K562 (cell line): ENCODE results near the gene ARHGAP10. TPM values are rescaled to one million over a fixed set of nuclear protein-coding genes. Genes with fewer than 3 reads are reported as not detected.

ENCODE experiments used
- ATAC-seq: fragments of 200-7000 bp; cut with Tn5 transposase; 3 replicates; pipeline ENCODE4 v1.9.1; 2020; ENCODE audit warnings: moderate library complexity
- BruUV-seq: library from RNA; stranded (reverse); fragments of 400-500 nt; replicated peaks from 2 replicates; lab custom pipeline; 2021; lab: Mats Ljungman, UMichigan
- CTCF ChIA-PET: fragments of 300-600 bp; formaldehyde crosslinking; extraction: SDS; loops from one replicate; lab custom pipeline; 2021; ENCODE audit warnings: low intra/inter-chr PET ratio; lab: Yijun Ruan, JAX
- POLR2A ChIA-PET: fragments of 300-600, 350-650 bp; sonication (Branson Sonifier 250); formaldehyde crosslinking; extraction: SDS; loops from one replicate; lab custom pipeline; 2021; ENCODE audit warnings: antibody characterized with exemption, inconsistent platforms; lab: Yijun Ruan, JAX
- DNase-seq, 4 experiments: peaks; one replicate each; pipeline versions ENCODE4 v3.0.0 to v3.0.0-alpha.2; 2011 to 2018; ENCODE audit warnings: low spot score in 3 of 4, mixed read lengths in 3 of 4; ENCODE audit errors: extremely low read depth in 1 of 4
- FAIRE-seq: peaks from 2 replicates; lab custom pipeline; 2011; peaks lifted over from hg19 to GRCh38; lab: Jason Lieb, UNC
- H2AFZ ChIP-seq: 2 replicates; pipeline ENCODE4 v1.6.0; 2011; ENCODE audit warnings: low read depth, low read length, control low read depth, inconsistent platforms
- H3K27ac ChIP-seq: fragments of 200-600 bp; 3 replicates; pipeline ENCODE4 v1.8.0; 2011; ENCODE audit warnings: low read depth, mild to moderate bottlenecking, control low read depth, inconsistent platforms, low read length, moderate library complexity, mixed read lengths; ENCODE audit errors: extremely low read depth
- H3K27me3 ChIP-seq, 2 experiments: fragments of 300-600 bp in 1 of 2; 2 replicates in 1 of 2; 3 replicates in 1 of 2; pipeline versions ENCODE4 v1.6.0 to v1.8.0; 2011; ENCODE audit warnings: inconsistent platforms in 2 of 2, low read length in 2 of 2, mild to moderate bottlenecking in 1 of 2, mixed read lengths in 1 of 2, moderate library complexity in 1 of 2; ENCODE audit not compliant: control insufficient read depth in 2 of 2, insufficient read depth in 2 of 2
- H3K36me3 ChIP-seq: fragments of 300-600 bp; 3 replicates; pipeline ENCODE4 v1.8.0; 2011; ENCODE audit warnings: mild to moderate bottlenecking, low read length, inconsistent platforms; ENCODE audit not compliant: control insufficient read depth, insufficient read depth
- H3K4me1 ChIP-seq, 2 experiments: fragments of 200-600 bp in 1 of 2; replicated peaks in 1 of 2; 2 replicates in 1 of 2; 3 replicates in 1 of 2; pipeline versions ENCODE4 v1.5.1 to v1.8.0; 2011; ENCODE audit warnings: inconsistent platforms in 2 of 2, low read length in 2 of 2, mild to moderate bottlenecking in 1 of 2, mixed read lengths in 1 of 2, moderate library complexity in 1 of 2; ENCODE audit not compliant: control insufficient read depth in 2 of 2, insufficient read depth in 2 of 2
- H3K4me2 ChIP-seq: 2 replicates; pipeline ENCODE4 v1.6.1; 2011; ENCODE audit warnings: low read length, control low read depth, inconsistent platforms, mixed read lengths; ENCODE audit not compliant: insufficient read depth
- H3K4me3 ChIP-seq: fragments of 200-600 bp; sonication (generic), shearing (Covaris generic); 2 replicates; pipeline ENCODE4 v1.5.1; 2016; ENCODE audit warnings: control low read depth, inconsistent platforms
- H3K79me2 ChIP-seq: fragments of 200-600 bp; 3 replicates; pipeline ENCODE4 v1.8.0; 2011; ENCODE audit warnings: low read length, inconsistent platforms; ENCODE audit not compliant: control insufficient read depth, insufficient read depth
- H3K9ac ChIP-seq, 2 experiments: 2 replicates each; pipeline versions ENCODE4 v1.6.0 to v1.6.1; 2011; ENCODE audit warnings: low read depth in 2 of 2, low read length in 2 of 2, control low read depth in 1 of 2, inconsistent platforms in 1 of 2, mild to moderate bottlenecking in 1 of 2, mixed read lengths in 1 of 2; ENCODE audit not compliant: insufficient read depth in 1 of 2
- H3K9me1 ChIP-seq: one replicate; pipeline ENCODE4 v1.6.0; 2011; ENCODE audit warnings: inconsistent platforms, mild to moderate bottlenecking, low read length, moderate library complexity; ENCODE audit not compliant: control insufficient read depth, insufficient read depth
- H3K9me3 ChIP-seq: replicated peaks from 2 replicates; pipeline ENCODE4 v1.5.1; 2011; ENCODE audit warnings: low read depth, low read length, inconsistent platforms; ENCODE audit not compliant: control insufficient read depth, insufficient read depth
- H4K20me1 ChIP-seq: replicated peaks from 2 replicates; pipeline ENCODE4 v1.6.1; 2011; ENCODE audit warnings: low read length, inconsistent platforms, mixed read lengths; ENCODE audit not compliant: control insufficient read depth, insufficient read depth
- BCLAF1 ChIP-seq, 2 experiments: fragments of 450-650 bp in 1 of 2; IDR thresholded peaks; 2 replicates each; pipeline ENCODE4 v1.6.1; 2011 to 2017; ENCODE audit warnings: low read depth in 2 of 2, antibody characterized with exemption in 1 of 2, borderline replicate concordance in 1 of 2, low read length in 1 of 2, mild to moderate bottlenecking in 1 of 2, mixed read lengths in 1 of 2; ENCODE audit not compliant: control insufficient read depth in 1 of 2
- WGBS: fragments of 100-300 bp; shearing (Covaris generic); methylation state at CpG from one replicate; pipeline ENCODE4 v1.1.6; 2016; ENCODE audit warnings: low coverage, mixed read lengths; ENCODE audit not compliant: insufficient coverage; ENCODE audit errors: missing lambda C conversion rate; 5-methylcytosine and 5-hydroxymethylcytosine counted together
- in situ Hi-C: fragments of 300-500 bp; cut with MboI; formaldehyde crosslinking; loops from 4 replicates; pipeline ENCODE4 v1.15.0; 2018; ENCODE audit warnings: inconsistent platforms, mixed read lengths
- intact Hi-C: fragments of 100-400 bp; cut with micrococcal nuclease; formaldehyde crosslinking; loops from 2 replicates; pipeline ENCODE4 v1.14.2; 2022
- polyA plus RNA-seq, 8 experiments: library from polyadenylated mRNA; depleted of rRNA in 4 of 8; stranded (reverse) in 5 of 8; unstranded in 3 of 8; fragments of >200 nt; fragmentation: Nextera tagmentation in 2 of 8; fragmentation: Illumina TruSeq in 1 of 8; extraction: Ambion mirVana in 2 of 8; extraction: Trizol in 1 of 8; gene quantifications; 2 replicates each; pipeline versions ENCODE4 v1.2.1 to v1.2.3, GENCODE V29; 2011 to 2014; ENCODE audit warnings: inconsistent platforms in 1 of 8, missing spikeins in 1 of 8
- total RNA-seq, 7 experiments: library from RNA; depleted of rRNA in 6 of 7; stranded (reverse); fragments of >200 nt in 6 of 7; fragmentation: Illumina TruSeq in 2 of 7; extraction: Trizol in 2 of 7; gene quantifications; 2 replicates each; pipeline versions ENCODE4 v1.2.1 to v1.2.3, GENCODE V29; 2011 to 2021; ENCODE audit warnings: low replicate concordance in 1 of 7

ARHGAP10 gene
- total and polyA plus RNA-seq, 9 of the 15 experiments (the other 6 are each of a cell fraction or from before 2014, with no cell fraction given): 0.03 to 0.22 (median 0.06) TPM; not detected in 3

- POLR2A ChIA-PET: no interaction called here
- FAIRE-seq (no peak), DNase-seq (no peak)
Observed at GRCh38 chr4:147764337-147764736, 32.4 kb downstream of the ARHGAP10 start.

More at GRCh38 chr4:147764337-147764736, 32.4 kb downstream of the ARHGAP10 start:
- Histone ChIP-seq H2AFZ (no peak overlapping the region), H3K27ac (no peak overlapping the region), H3K4me1 (no peaks in the 10 kb centered on the region), H3K9me3 (no peaks in the 10 kb centered on the region), H3K9ac (no peak overlapping the region), H3K79me2 (no peaks in the 10 kb centered on the region), H3K27me3 (peaks cover 0 to 4% of the 10 kb centered on the region in 2 experiments; a peak in 3 of 5 replicates)
- ATAC-seq: no peak
- intact Hi-C loops: no loop called here
- in situ Hi-C loops: no loop called here
- no TSS peak for BruUV-seq
- no peak for TF ChIP-seq BCLAF1 (IDR thresholded peaks at IDR 0.05; ENCODE audit: borderline replicate concordance in 1 of 2, control insufficient read depth in 1 of 2, low read depth in 2 of 2, low read length in 1 of 2)
- TF ChIP-seq, all 486 proteins: peak for 0
- 0% methylated on average over 7 of the region's 7 CpGs for WGBS
- Histone ChIP-seq H3K4me3 (no peak overlapping the region), H3K36me3 (no peaks in the 10 kb centered on the region), H4K20me1 (no peaks in the 10 kb centered on the region), H3K9me1 (no peaks in the 10 kb centered on the region), H3K4me2 (no peak overlapping the region)
- CTCF ChIA-PET: no interaction called here
